ENCODE results near the gene NFAT5.

The NFAT5 gene

GRCh38 chr16:69534720-69535119 is 31.0 kb upstream of the NFAT5 start:
- peaks cover 29% of the 10 kb centered on the region for H3K27me3 ChIP-seq
- H3K36me3 ChIP-seq: no peaks in the 10 kb centered on the region
- H3K4me3 ChIP-seq (ENCODE audit: low read depth in 1 of 2, low read length in 1 of 2): no peak overlapping the region
- H3K4me1 ChIP-seq (ENCODE audit: control insufficient read depth in 1 of 2, insufficient read depth in 1 of 2, low read depth in 1 of 2, low read length in 1 of 2): peaks cover 4 to 7% of the 10 kb centered on the region in 2 experiments
- H3K27ac ChIP-seq: no peak overlapping the region
- TF ChIP-seq, protein P1, sequence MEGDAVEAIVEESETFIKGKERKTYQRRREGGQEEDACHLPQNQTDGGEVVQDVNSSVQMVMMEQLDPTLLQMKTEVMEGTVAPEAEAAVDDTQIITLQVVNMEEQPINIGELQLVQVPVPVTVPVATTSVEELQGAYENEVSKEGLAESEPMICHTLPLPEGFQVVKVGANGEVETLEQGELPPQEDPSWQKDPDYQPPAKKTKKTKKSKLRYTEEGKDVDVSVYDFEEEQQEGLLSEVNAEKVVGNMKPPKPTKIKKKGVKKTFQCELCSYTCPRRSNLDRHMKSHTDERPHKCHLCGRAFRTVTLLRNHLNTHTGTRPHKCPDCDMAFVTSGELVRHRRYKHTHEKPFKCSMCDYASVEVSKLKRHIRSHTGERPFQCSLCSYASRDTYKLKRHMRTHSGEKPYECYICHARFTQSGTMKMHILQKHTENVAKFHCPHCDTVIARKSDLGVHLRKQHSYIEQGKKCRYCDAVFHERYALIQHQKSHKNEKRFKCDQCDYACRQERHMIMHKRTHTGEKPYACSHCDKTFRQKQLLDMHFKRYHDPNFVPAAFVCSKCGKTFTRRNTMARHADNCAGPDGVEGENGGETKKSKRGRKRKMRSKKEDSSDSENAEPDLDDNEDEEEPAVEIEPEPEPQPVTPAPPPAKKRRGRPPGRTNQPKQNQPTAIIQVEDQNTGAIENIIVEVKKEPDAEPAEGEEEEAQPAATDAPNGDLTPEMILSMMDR (IDR thresholded peaks at IDR 0.05): no peak
- no peaks in the 10 kb centered on the region for H3K9me3 ChIP-seq

DNA sequence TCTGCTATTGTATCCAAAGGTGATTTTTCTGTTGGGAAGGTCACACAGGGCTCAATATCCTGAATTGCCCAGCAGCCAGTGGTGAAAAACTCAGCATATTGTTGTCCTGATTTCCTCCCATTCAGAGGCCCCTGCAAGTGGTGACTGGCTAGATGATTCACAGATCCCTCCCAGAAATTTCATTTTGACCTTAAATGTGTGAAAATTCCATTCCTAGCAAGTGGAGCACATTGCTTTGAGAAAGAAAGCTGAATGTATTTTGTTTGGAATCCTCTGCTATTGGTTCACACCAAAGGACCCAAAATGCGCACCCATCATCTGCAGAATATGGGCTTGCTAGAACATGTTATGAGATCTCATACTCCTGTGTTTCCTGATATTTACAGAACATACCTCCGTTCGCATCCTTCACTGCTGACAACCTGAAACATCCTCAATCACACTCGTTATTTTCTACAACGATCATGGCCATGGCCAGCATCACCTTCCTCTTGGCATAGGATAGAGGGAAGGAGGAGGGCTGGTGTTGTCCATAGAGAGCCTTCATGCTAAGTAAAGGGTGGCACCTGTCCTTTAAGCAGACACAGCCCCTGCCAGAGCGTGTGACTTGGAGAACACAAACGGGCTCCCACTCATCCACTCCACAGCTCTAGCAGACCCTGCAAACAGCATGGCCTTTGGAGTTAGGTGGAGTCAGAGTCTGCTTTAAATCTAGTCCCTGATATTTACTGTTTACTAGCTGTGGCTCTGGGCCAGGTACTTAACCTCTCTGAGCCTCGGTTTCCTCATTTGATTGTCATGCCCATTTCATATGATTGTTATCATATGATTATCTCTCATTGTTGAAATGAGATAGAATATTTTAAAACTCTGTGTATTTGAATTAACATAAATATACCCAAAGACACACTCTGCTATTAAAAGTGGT is 30.4 kb upstream of the NFAT5 start:
- TF ChIP-seq, protein P1 (IDR thresholded peaks at IDR 0.05): no peak
- H3K4me3 ChIP-seq (ENCODE audit: low read depth in 1 of 2, low read length in 1 of 2): no peak overlapping the region
- no peaks in the 10 kb centered on the region for H3K36me3 ChIP-seq
- no peak overlapping the region for H3K27ac ChIP-seq
- no peaks in the 10 kb centered on the region for H3K9me3 ChIP-seq
- peaks cover 7 to 11% of the 10 kb centered on the region in 2 experiments for H3K4me1 ChIP-seq (ENCODE audit: control insufficient read depth in 1 of 2, insufficient read depth in 1 of 2, low read depth in 1 of 2, low read length in 1 of 2)
- peaks cover 28% of the 10 kb centered on the region for H3K27me3 ChIP-seq

DNA sequence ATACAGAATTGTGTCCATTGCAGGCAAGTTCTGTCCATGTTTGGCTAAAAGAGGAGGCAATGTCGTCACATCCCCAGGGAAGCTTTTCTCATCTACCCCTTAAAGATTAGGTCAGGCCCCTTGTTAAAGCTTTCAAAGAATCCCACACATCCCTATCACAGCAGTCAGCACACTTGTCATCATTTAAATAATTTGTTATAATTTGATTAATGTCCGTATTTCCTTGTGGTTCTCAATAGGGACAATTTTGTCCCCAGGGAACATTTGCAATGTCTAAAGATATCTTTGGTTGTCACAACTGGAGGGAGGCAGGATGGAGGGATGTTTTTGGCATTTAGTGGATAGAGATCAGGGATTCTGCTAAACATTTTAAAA is 28.1 kb upstream of the NFAT5 start:
- Histone ChIP-seq H3K36me3 (no peaks in the 10 kb centered on the region), H3K4me3 (ENCODE audit: low read depth in 1 of 2, low read length in 1 of 2) (no peak overlapping the region), H3K9me3 (no peaks in the 10 kb centered on the region), H3K4me1 (ENCODE audit: control insufficient read depth in 1 of 2, insufficient read depth in 1 of 2, low read depth in 1 of 2, low read length in 1 of 2) (peaks cover 7 to 11% of the 10 kb centered on the region in 2 experiments), H3K27ac (no peak overlapping the region), H3K27me3 (peaks cover 9% of the 10 kb centered on the region)
- TF ChIP-seq, protein P1 (IDR thresholded peaks at IDR 0.05): no peak

DNA sequence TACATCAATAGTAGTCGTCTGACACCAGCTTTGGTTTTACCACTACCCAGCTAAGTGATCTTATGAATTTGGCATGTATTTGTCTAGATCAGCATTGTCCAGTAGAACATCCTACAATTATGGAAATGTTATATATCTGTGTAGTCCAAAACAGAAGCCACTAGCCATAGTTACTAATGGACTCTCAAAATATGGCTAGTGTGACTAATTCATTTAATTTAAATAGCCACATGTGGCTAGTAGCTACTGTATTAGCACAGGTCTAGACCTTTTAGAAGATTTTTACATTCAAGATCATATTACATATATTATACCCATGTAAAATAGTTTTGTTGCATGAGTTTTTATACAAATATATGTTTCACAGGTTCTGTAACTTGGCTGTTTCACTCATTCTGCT is 27.0 kb upstream of the NFAT5 start:
- no peak overlapping the region for H3K4me3 ChIP-seq (ENCODE audit: low read depth in 1 of 2, low read length in 1 of 2)
- no peak overlapping the region for H3K27ac ChIP-seq
- TF ChIP-seq, protein P1 (IDR thresholded peaks at IDR 0.05): no peak
- peaks cover 7 to 11% of the 10 kb centered on the region in 2 experiments for H3K4me1 ChIP-seq (ENCODE audit: control insufficient read depth in 1 of 2, insufficient read depth in 1 of 2, low read depth in 1 of 2, low read length in 1 of 2)
- H3K36me3 ChIP-seq: no peaks in the 10 kb centered on the region
- no peaks in the 10 kb centered on the region for H3K9me3 ChIP-seq
- no peaks in the 10 kb centered on the region for H3K27me3 ChIP-seq

DNA sequence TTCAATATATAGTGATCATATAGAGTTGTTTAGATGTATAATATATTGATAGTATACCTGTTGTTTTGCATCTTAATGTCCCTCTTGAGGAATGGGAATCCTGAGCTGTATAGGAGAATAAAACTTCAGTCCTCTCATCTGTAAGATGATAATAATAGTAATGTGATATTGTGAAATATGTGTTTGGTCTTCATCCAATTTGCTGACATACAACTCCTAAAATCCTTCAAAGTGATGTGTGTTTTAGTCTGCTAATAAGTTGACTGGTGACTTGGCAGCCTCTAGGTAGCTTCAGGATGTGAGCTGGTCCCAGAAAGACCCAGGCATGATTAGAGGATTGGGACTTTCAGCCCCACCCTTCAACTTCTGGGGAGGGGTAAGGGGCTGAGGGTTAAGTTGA is 22.8 kb upstream of the NFAT5 start:
- Histone ChIP-seq H3K27ac (no peak overlapping the region), H3K9me3 (no peaks in the 10 kb centered on the region), H3K4me1 (ENCODE audit: control insufficient read depth in 1 of 2, insufficient read depth in 1 of 2, low read depth in 1 of 2, low read length in 1 of 2) (peaks cover 7 to 11% of the 10 kb centered on the region in 2 experiments), H3K27me3 (no peaks in the 10 kb centered on the region), H3K4me3 (ENCODE audit: low read depth in 1 of 2, low read length in 1 of 2) (no peak overlapping the region), H3K36me3 (no peaks in the 10 kb centered on the region)
- TF ChIP-seq, protein P1 (IDR thresholded peaks at IDR 0.05): no peak

Data from neutrophil (primary cell).